ENCODE data around the gene SAMD4A.
A peak's percentile ranks its signal among the peaks of the same experiment; 100 is the strongest.
"Not testable (repeated sequence)": the region's sequence is repeated elsewhere in the genome, so short reads cannot be mapped to it uniquely, and the experiment has no call there.

The SAMD4A gene

GRCh38 chr14:54785778-54786770, 219.1 kb downstream of the SAMD4A start:
- DNase-seq: peak; percentile 25

GRCh38 chr14:54786838-54787237, 219.9 kb downstream of the SAMD4A start:
- DNase-seq: peak; percentile 19

DNA sequence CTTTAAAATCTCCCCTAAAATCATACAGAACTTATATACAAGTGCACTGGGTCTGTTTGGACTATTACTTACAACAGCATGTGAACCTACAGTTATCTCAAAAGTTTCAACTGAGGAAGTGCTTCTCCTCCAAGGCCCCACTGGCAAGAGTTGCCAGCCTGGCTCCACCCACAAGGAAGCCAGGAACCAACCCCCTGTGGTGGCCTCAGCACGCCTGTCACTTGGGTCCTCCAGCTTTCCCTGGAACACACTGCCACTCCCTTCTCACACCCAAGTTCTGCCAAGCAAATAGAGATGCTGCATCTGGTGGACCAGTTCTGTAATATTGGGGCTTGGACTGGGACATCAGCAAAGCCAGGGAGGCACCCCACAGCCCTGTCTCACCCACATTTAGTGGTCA, 220.3 kb downstream of the SAMD4A start:
- DNase-seq: peak; percentile 37

DNA sequence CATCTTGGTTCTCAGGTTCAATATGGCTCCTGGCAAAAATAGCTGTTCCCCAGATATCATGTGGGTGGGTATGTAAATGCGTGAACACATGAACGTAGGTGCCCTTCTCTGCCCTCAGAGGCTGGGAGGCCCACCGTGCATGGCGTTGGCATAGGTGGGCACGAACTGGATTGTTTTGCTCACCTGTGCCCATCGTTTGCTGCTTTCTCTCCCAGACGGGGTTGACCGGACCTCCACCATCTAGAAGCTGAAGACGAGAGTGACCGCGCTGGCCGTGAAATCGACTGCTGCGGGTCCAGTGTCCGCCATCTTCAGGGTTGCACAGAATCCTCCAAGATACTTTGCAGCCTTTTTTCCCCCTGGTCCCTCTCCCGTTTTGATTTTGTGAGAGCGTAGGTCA, 221.8 kb downstream of the SAMD4A start:
- no peak for DNase-seq

- no peak for DNase-seq
Observed at GRCh38 chr14:54789166-54789565, 222.2 kb downstream of the SAMD4A start.

GRCh38 chr14:54789781-54790480, 223.0 kb downstream of the SAMD4A start:
- DNase-seq: no peak

GRCh38 chr14:54791001-54791400, 224.1 kb downstream of the SAMD4A start:
- DNase-seq: no peak

DNA sequence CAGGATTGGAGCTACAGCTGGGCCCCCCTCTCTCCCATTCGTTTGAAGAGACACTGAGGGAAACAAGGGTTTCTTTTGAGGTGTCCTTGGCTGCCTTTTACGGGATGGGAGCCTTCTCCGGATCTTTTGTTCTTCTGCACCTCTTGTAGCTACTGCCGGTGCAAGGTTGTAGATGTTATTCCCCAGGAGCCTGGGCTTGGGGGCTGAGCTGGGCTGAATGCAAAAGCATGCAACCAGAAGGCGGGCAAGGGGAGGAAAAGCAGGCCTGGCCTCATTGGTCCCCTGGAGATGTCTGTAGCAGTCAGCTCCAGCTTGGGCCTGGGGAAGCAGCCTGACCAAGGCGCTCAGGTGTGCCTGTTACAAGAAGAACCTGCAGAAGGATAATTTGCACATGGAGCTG, 225.4 kb downstream of the SAMD4A start:
- no peak for DNase-seq

DNA sequence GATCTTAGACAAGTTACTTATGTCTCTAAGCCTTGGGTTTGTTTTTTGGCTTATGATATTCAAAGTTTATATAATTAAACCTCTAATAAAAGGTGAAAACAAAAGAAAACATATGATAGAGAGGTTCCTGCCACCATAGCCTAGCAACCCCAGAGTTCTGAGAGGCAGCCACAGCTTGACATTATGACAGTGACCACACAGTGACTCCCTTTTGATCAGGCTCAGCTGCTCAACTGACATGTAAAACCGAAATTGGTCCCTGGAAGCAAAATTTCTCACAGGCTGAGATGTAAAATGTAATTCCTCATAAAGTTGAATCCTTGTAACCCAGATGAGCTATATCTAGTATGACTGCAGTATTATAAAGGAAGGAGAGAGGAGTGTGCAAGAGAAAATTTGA, 227.2 kb downstream of the SAMD4A start:
- no peak for DNase-seq

DNA sequence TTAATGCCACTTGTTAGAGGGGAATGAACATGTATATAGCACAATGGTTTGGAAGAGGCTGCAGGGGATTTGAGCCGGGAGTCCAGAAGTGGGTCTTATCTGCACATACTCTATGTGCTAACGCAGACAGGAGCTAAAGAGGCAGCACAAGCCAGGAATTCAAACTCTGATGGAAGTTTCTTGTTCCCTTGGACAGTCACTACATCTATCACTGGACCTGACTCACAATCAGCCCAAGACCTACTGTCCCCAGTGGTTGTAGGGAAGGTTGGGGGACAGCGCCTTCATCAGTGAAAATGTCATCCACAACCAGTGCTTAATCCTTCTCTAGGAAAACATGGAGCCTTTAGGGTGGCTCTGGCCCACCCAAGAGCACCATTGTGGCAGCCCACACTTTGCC, 227.9 kb downstream of the SAMD4A start:
- DNase-seq: no peak

GRCh38 chr14:54796961-54797360, 230.0 kb downstream of the SAMD4A start:
- DNase-seq: no peak

DNA sequence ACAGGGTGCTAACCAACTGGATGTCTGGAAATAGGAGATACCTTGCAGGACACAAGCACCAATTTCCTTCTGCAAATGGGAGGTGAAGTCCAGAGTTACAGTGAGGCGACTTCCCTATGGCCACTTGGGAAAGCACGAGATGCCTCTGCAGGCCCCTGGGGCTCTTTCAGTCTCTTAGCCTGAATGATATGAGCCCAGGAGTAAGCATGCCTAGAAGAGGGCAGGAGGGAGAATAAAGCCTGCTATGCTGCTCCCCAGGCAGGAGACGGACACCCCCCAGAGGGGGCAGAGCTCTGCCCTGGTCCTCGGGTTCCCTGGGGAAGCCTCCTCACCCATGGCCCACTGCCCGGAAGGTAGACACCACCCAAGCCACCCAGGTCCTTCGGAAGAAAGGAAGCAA, 230.6 kb downstream of the SAMD4A start:
- no peak for DNase-seq

- no peak for DNase-seq
Observed at GRCh38 chr14:54797986-54798385, 231.1 kb downstream of the SAMD4A start.

GRCh38 chr14:54798465-54799124, 231.7 kb downstream of the SAMD4A start:
- DNase-seq: no peak

GRCh38 chr14:54801482-54801881, 234.6 kb downstream of the SAMD4A start:
- not testable (repeated sequence) for DNase-seq

DNA sequence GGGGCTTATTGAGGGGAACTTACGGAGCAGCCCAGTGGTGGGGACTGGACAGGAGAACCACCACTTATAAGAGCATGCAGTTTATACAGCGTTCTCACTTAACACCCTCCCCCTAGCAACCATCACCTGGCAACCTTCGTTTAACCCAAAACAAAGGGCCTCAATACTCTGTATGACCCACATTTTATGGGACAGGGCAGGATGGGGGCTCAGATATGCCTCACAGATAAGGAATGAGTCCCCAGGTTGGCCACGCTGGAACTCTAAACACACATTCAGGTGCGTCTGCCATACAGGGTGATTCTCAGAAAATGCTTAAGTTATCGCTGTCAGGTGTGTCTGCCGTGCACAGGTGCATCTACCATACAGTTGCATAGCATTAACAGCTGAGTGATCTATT, 236.5 kb downstream of the SAMD4A start:
- no peak for DNase-seq

DNA sequence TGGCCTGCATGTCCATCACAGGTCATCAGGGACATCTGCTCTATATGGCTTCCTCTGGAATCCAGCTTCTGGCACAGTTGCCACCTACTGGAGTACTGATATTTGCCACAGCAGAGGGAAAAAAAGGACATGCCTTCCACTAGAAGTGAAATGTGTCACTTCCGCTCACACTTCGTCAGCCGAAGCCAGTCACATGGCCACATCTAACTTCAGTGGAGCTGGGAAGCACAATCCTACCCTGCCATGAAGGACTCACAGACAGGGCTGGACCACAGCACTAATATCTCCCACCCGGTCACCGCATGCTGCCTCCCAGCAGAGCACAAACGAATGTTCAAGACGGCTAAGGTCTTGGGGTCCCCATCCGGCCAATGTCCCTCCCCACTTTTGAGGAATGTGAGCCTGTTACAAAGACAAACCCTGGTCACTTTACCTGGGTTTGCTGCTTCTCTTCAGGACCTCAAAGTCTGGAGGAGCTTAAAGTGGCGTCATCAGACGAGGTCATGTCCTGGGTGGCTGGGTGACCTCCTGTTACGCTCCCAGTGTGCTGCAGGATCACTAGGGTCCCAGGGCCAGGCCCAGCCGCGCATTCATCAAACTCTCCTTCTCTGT, 237.1 kb downstream of the SAMD4A start:
- DNase-seq: no peak

- no peak for DNase-seq
Observed at GRCh38 chr14:54804538-54805041, 237.7 kb downstream of the SAMD4A start.

GRCh38 chr14:54805070-54805444, 238.1 kb downstream of the SAMD4A start:
- no peak for DNase-seq

DNA sequence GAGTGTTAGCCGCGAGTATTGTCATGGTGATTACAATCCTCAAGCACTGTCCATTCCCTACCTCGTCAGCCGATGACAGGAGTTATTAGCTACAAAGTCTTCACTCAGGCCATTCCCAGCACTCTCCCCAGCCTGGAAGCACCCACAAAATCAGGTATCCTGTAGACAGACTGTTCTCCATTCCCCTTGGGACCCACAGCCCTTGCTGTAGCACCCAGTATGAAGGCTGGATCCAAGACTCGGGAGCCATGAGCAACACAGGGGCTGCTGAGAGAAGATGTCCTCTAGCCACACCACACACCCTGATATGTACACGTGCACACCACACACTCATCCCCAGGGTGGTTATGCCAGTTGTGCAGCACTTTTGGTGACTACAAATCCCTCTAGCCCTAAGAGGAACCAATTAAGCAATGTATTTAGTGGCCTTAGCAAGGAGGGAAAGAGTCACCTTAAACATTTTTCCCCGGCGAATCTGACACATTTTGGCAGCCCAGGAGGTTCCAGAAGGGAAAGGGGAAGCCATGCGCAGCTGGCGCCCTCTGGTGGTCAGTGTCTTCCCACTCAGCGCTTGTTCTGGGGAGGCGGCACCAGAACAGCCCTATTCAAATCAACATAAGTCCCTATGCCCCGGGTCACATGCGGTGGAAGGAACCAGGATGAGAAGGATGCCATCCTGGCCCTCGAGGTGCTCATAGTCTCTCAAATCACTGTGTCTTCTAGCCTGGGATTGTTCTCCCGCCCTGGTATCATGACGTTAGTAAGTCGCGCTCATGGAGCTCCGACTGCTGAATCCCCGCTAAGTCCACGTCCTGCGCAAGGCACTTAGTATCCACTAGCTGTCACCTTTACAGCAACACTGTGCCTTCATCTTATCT, 238.8 kb downstream of the SAMD4A start:
- peak; percentile 88 for DNase-seq

DNA sequence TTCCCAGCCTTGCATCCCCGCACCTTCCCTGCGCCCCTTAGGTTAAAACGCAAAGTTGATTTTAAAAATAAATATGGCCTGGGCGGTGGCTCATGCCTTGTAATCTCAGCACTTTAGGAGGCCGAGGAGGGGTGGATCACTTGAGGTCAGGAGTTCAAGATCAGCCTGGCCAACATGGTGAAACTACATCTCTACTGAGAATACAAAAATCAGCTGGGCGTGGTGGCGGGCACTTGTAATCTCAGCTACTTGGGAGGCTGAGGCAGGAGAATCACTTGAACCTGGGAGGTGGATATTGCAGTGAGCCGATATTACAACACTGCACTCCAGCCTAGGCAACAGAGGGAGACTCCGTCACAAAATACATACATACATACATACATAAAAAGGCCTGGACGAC, 239.7 kb downstream of the SAMD4A start:
- no peak for DNase-seq

DNA sequence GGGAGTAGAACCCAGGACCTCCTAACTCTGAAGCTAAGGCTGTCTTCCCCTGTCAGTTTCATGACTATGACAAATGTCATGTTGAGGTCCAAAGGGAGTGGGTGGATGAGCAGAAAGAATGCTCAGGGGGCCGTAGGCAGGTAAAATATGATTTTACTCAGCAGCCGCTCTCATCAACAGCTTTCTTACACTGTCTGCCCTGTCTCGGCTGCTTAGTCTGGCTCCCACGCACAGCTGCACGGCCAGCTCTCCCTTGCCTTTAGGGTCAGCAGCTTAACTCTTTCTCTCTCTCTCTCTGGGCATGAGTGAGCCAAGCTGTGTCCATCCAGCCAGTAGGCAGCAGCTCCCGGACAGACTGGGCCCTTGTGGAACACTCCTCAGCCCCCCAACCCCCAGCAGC, 240.5 kb downstream of the SAMD4A start:
- DNase-seq: no peak
